ENCODE results near the gene LMTK3. TPM values are rescaled to one million over a fixed set of nuclear protein-coding genes. Genes with fewer than 3 reads are reported as not detected.
A peak's percentile ranks its signal among the peaks of the same experiment; 100 is the strongest.

LMTK3 gene
- total and polyA plus RNA-seq, 12 donors: 0.06 to 15.1 (median 2.2) TPM

- no peaks in the 10 kb centered on the region for H3K9me3 ChIP-seq (replicated peaks in 1 of 3)
- H3K36me3 ChIP-seq (replicated peaks in 1 of 2): no peaks in the 10 kb centered on the region
- 21 to 65% (median 34%) methylated on average over 13 to 27 of the region's 27 CpGs for WGBS, 4 donors
- intact Hi-C loops (cut with DNase I): no loop called here
- DNase-seq: peak in 2 of 7 donors; percentile 10 to 20
- TF ChIP-seq CTCF (IDR thresholded peaks at IDR 0.05) (no peak), POLR2A (IDR thresholded peaks at IDR 0.05) (no peak)
- peak overlapping the region in 1 of 5 donors; percentile 46 for H3K27ac ChIP-seq
- peaks cover 3 to 5% of the 10 kb centered on the region in 2 donors for H3K4me1 ChIP-seq (replicated peaks in 1 of 2)
- no peaks in the 10 kb centered on the region for H3K27me3 ChIP-seq
- peak overlapping the region in 1 of 4 donors; percentile 18 for H3K4me3 ChIP-seq
Measured at GRCh38 chr19:48502350-48503018, 9.2 kb downstream of the LMTK3 start.

GRCh38 chr19:48501494-48502349 lies 9.9 kb downstream of the LMTK3 start:
- peak; percentile 79 to 95 (median 85) for DNase-seq
- TF ChIP-seq CTCF (IDR thresholded peaks at IDR 0.05) (no peak), POLR2A (IDR thresholded peaks at IDR 0.05) (no peak)
- WGBS, 4 donors: 4 to 13% (median 9%) methylated on average over 8 to 20 of the region's 20 CpGs
- peak overlapping the region in 1 of 4 donors; percentile 30 for H3K4me3 ChIP-seq
- no peaks in the 10 kb centered on the region for H3K9me3 ChIP-seq (replicated peaks in 1 of 3)
- H3K36me3 ChIP-seq (replicated peaks in 1 of 2): no peaks in the 10 kb centered on the region
- peak overlapping the region in 1 of 5 donors; percentile 36 for H3K27ac ChIP-seq
- no peaks in the 10 kb centered on the region for H3K27me3 ChIP-seq
- intact Hi-C loops (cut with DNase I): no loop called here
- H3K4me1 ChIP-seq (replicated peaks in 1 of 2): peaks cover 3 to 5% of the 10 kb centered on the region in 2 donors

GRCh38 chr19:48500830-48501493 lies 10.7 kb downstream of the LMTK3 start:
- WGBS, 4 donors: 43 to 72% (median 58%) methylated on average over 1 to 32 of the region's 32 CpGs
- H3K9me3 ChIP-seq (replicated peaks in 1 of 3): no peaks in the 10 kb centered on the region
- intact Hi-C loops (cut with DNase I): no loop called here
- no peak for DNase-seq
- H3K4me1 ChIP-seq (replicated peaks in 1 of 2): peaks cover 3 to 5% of the 10 kb centered on the region in 2 donors
- peak overlapping the region in 1 of 4 donors; percentile 30 for H3K4me3 ChIP-seq
- H3K36me3 ChIP-seq (replicated peaks in 1 of 2): no peaks in the 10 kb centered on the region
- no peaks in the 10 kb centered on the region for H3K27me3 ChIP-seq
- peak overlapping the region in 1 of 5 donors; percentile 36 for H3K27ac ChIP-seq
- TF ChIP-seq CTCF (IDR thresholded peaks at IDR 0.05): no peak
- no peak for TF ChIP-seq POLR2A (IDR thresholded peaks at IDR 0.05)
